LNCaP clone FGC (cell line): ENCODE measurements around the gene CALCOCO2.
"Not testable (repeated sequence)": the region's sequence is repeated elsewhere in the genome, so short reads cannot be mapped to it uniquely, and the experiment has no call there.

Source experiments
- DNase-seq: peaks from one replicate; pipeline ENCODE4 v3.0.0-alpha.2; 2011; ENCODE audit warnings: low read depth
- H3K4me3 ChIP-seq: 2 replicates; pipeline ENCODE4 v1.5.1; 2011; ENCODE audit warnings: mild to moderate bottlenecking, low read depth, low read length, control low read depth
- TF ChIP-seq, protein P1 (sequence below): IDR thresholded peaks from 2 replicates; pipeline ENCODE4 v1.5.1; 2012; ENCODE audit warnings: mild to moderate bottlenecking; ENCODE audit not compliant: control insufficient read depth, insufficient read depth; ENCODE audit errors: extremely low read depth

CALCOCO2 gene

DNA sequence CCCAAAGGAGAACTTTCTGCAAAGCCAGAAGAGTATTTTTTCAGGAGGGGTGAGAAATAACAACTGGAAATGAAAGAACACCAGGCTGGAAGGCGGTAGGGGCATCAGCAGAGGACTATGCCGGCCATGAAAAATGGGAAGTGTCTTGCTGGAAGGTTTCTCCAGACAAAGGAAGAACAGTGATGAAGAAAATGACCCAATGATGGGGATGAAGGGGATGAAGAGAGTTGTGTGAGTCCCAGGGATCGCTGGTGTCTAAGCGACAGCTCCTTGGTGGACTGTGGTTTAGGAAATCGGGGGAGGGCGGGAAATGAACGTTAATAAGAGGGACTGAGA lies 14.4 kb upstream of the CALCOCO2 start:
- H3K4me3 ChIP-seq, result peak overlapping the region; percentile 46
- TF ChIP-seq, protein P1, sequence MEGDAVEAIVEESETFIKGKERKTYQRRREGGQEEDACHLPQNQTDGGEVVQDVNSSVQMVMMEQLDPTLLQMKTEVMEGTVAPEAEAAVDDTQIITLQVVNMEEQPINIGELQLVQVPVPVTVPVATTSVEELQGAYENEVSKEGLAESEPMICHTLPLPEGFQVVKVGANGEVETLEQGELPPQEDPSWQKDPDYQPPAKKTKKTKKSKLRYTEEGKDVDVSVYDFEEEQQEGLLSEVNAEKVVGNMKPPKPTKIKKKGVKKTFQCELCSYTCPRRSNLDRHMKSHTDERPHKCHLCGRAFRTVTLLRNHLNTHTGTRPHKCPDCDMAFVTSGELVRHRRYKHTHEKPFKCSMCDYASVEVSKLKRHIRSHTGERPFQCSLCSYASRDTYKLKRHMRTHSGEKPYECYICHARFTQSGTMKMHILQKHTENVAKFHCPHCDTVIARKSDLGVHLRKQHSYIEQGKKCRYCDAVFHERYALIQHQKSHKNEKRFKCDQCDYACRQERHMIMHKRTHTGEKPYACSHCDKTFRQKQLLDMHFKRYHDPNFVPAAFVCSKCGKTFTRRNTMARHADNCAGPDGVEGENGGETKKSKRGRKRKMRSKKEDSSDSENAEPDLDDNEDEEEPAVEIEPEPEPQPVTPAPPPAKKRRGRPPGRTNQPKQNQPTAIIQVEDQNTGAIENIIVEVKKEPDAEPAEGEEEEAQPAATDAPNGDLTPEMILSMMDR, result no peak
- DNase-seq, result no peak

DNA sequence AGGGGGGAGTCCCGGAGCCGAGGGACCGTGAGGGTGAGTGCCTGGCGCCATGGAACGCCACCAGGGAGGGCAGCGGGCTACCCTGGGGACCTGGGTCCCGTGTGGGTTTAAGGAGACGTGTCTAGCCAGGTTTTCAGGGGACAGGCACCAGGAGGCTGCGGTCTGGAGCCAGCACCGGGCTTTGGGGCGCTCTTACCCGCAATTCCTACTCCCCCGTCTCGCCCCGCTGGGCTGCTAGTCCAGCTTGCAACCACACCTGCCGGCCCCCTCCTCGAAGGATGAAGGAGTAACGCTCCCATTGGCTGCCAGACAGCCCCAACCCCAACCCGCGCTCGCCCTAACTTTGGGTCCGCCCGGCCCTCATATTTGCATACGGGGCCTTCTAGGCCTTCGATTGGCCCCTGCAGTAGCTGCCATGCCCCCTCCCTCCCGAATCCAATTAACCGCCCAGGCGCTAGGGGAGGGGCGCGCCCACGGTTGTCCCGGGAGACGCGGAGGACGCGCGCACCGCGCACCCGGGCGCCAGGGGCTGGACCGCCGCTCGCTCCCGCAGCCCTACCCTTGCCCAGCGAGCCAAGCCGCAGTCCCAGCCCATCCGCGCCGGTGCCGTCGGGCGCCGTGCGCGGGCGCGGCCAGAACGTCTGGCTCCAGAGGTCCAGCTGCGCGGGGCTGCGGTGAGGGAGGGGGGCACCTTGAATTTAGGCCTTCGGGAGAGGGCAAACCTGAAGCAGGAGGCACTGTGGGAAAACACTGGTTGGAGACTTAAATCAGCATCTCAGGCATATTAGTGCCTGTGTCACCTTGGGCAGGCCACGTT lies 13.9 kb upstream of the CALCOCO2 start, which contains the start of gene TTLL6:
Gene TTLL6 (minus strand): TSS at position 456 of the 817 bp plus-strand sequence. CDS start 157 bp downstream, at position 299.
- TF ChIP-seq, protein P1, result no peak

DNA sequence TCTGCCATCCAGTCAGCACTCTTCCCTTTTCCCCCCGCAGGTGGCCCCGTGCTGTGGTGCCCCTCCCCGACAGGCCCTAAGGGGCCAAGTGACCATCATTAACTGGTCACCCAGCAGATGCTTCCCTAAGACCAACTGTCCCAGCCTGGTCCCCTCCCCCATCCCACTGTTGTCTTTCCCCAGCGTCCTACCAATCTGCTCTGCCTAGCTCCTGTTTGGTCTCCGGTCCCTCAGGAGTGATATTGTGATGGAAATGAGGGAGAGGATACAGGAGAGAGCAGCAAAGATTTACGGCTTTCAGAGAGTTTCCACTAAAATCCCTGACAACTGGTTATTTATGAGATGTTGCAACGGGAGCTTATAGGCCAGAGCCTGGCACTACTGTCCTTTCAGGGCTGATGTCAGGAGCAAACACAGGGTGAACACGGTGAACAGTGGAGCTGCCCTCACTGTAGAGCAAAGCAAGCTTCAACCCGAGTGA lies 12.4 kb upstream of the CALCOCO2 start:
- peak; percentile 84 for DNase-seq
- TF ChIP-seq, protein P1, result no peak
- H3K4me3 ChIP-seq, result no peak overlapping the region

More for the DNA sequence above, 13.9 kb upstream of the CALCOCO2 start, which contains the start of gene TTLL6:
- H3K4me3 ChIP-seq, result peak within 1 kb of the TSS; percentile 46
- DNase-seq, result peak; percentile 75

DNA sequence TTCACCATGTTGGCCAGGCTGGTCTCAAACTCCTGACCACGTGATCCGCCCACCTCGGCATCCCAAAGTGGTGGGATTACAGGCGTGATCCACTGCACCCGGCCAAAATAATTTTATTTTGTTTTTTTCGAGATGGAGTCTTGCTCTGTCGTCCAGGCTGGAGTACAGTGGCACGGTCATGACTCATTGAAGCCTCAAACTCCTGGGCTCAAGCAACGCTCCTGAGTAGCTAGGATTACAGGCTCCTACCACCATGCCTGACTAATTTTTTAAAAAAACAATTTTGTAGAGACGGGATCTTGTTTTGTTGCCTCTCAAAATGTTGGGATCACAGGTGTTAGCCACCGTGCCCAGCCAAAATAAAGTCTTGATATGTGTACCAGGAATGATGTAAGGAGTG lies 11.4 kb upstream of the CALCOCO2 start:
- TF ChIP-seq, protein P1, result no peak
- H3K4me3 ChIP-seq, result no peak overlapping the region
- no peak for DNase-seq

DNA sequence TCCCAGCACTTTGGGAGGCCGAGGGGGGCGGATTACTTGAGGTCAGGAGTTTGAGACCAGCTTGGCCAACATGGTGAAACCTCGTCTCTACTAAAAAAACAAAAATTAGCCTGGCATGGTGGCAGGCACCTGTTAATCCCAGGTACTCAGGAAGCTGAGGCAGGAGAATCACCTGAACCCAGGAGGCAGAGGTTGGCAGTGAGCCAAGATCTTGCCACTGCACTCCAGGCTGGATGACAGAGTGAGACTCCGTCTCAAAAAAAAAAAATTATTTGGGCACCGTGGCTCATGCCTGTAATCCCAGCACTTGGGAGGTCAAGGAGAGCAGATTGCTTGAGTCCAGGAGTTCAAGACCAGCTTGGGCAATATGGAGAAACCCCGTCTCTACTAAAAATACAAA lies 9.9 kb upstream of the CALCOCO2 start:
- DNase-seq, H3K4me3 ChIP-seq: not testable (repeated sequence)

DNA sequence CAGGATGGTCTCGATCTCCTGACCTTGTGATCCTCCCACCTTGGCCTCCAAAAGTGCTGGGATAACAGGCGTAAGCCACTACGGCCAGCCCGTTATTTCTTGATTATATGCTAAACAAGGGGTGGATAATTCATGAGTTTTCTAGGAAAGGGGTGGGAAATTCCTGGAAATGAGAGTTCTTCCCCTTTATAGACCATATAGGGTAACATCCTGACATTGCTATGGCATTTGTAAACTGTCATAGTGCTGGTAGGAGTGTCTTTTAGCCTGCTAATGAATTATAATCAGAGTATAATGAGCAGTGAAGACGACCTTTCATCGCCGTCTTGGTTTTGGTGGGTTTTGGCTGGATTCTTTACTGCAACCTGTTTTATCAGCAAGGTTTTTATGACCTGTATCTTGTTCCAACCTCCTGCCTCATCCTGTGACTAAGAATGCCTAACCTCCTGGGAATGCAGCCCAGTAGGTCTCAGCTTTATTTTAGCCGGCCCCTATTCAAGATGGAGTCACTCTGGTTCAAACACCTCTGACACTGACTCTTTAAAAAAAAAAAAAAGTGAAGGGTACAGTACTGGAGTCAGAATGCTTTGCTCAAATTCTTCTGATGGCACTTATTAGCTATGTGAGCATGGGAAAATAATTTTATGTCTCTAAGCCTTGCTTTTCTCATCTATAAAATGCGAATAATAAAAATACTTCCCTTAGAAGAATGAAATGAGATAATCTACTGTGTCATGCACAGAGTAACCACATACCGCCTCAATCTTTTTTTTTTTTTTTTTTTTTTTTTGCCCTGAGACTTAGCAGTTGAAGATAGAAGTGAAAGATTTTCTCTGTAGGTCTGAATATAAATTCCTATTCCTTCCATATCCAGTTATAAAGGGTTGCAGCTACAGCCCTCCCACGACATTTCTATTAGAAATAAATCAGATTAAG lies 5.1 kb upstream of the CALCOCO2 start:
- TF ChIP-seq, protein P1, result no peak
- H3K4me3 ChIP-seq, result no peak overlapping the region
- no peak for DNase-seq

DNA sequence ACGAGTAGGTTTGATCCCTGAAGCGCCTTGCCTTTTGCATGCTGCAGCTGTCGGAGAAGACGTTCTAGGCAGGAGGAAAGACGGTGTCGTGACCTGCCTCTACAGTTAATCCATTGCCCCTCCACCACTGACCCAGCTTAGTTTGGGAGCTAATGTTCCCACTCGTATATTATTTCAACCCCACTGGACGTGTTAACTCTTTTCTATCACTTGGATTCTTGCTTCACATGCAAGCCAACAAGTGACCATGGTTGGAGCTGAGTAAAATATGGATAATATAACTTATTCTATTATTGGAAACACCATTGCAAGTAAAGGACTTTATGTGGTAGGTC lies 681 bp downstream of the CALCOCO2 start:
- peak overlapping the region; percentile 82 for H3K4me3 ChIP-seq
- no peak for DNase-seq
- TF ChIP-seq, protein P1, result no peak
